ENCODE measurements around the gene ZNHIT2. TPM values are rescaled to one million over a fixed set of nuclear protein-coding genes. Genes with fewer than 3 reads are reported as not detected.

The ZNHIT2 gene
- total and polyA plus RNA-seq, 2 experiments from 2014 or later = 17.7 to 18.1 TPM

- TF ChIP-seq REST (IDR thresholded peaks at IDR 0.05; ENCODE audit: unreplicated experiment) = no peak
- TF ChIP-seq ETS1 (IDR thresholded peaks at IDR 0.05) = peak; percentile 96
- TF ChIP-seq EZH2 (IDR thresholded peaks at IDR 0.05; ENCODE audit: low read depth, unreplicated experiment) = no peak
Measured at GRCh38 chr11:65095974-65096806, 21.3 kb downstream of the ZNHIT2 start, which contains the start of gene VPS51 (continued).

- Histone ChIP-seq H4K20me1 (replicated peaks; ENCODE audit: insufficient read depth) (no peaks in the 10 kb centered on the region; the same call in 1 of the 2 replicates), H3K27ac (ENCODE audit: low read depth) (peak overlapping the region; percentile 68; the same call in 1 of the 2 replicates), H3K27me3 (ENCODE audit: insufficient read depth) (no peaks in the 10 kb centered on the region), H3F3A (replicated peaks; ENCODE audit: low read depth) (0 out of 2 replicates have a peak, but pooled peaks cover 5% of the 10 kb centered on the region), H3K4me3 (peak overlapping the region; percentile 96), H2AFZ (peak overlapping the region; percentile 99), H3K4me1 (ENCODE audit: insufficient read depth) (peaks cover 6% of the 10 kb centered on the region), H3K4me2 (peak overlapping the region; percentile 72; the same call in 1 of the 2 replicates), H3K9me2 (ENCODE audit: insufficient read depth) (no peaks in the 10 kb centered on the region), H3K79me2 (replicated peaks; ENCODE audit: insufficient read depth) (peaks cover 27% of the 10 kb centered on the region), H3K36me3 (ENCODE audit: insufficient read depth) (no peaks in the 10 kb centered on the region; the same call in 1 of the 2 replicates)
- H3K9me3 Mint-ChIP-seq = no peaks in the 10 kb centered on the region
- DNase-seq (ENCODE audit: low spot score) (no peak), ATAC-seq (no peak)
- H3K4me3 Mint-ChIP-seq = peak overlapping the region; percentile 97
- H3K36me3 Mint-ChIP-seq (ENCODE audit: low read depth) = peaks cover 4% of the 10 kb centered on the region; the same call in 2 of the 3 replicates
- peaks cover 6% of the 10 kb centered on the region for H3K27me3 Mint-ChIP-seq (ENCODE audit: insufficient read depth, low read depth, poor library complexity)
- peak overlapping the region; percentile 99 for H3K27ac Mint-ChIP-seq
- H3K4me1 Mint-ChIP-seq = peaks cover 2% of the 10 kb centered on the region; the same call in 2 of the 3 replicates
- no peak for TF ChIP-seq STAT1 (IDR thresholded peaks at IDR 0.05; ENCODE audit: unreplicated experiment)
Measured at GRCh38 chr11:65095427-65095826, 22.1 kb downstream of the ZNHIT2 start.

GRCh38 chr11:65090628-65091027 lies 26.9 kb downstream of the ZNHIT2 start:
- Mint-ChIP-seq H3K27ac (no peak overlapping the region), H3K9me3 (no peaks in the 10 kb centered on the region), H3K4me1 (no peaks in the 10 kb centered on the region), H3K36me3 (ENCODE audit: low read depth) (peaks cover 4% of the 10 kb centered on the region; the same call in 2 of the 3 replicates), H3K27me3 (ENCODE audit: insufficient read depth, low read depth, poor library complexity) (peaks cover 4% of the 10 kb centered on the region), H3K4me3 (no peak overlapping the region)
- Histone ChIP-seq H3K36me3 (ENCODE audit: insufficient read depth) (no peaks in the 10 kb centered on the region), H3K79me2 (replicated peaks; ENCODE audit: insufficient read depth) (no peaks in the 10 kb centered on the region), H2AFZ (no peak overlapping the region), H3F3A (replicated peaks; ENCODE audit: low read depth) (no peaks in the 10 kb centered on the region), H3K9me2 (ENCODE audit: insufficient read depth) (no peaks in the 10 kb centered on the region), H3K4me2 (no peak overlapping the region), H3K27ac (ENCODE audit: low read depth) (no peak overlapping the region), H3K4me3 (no peak overlapping the region), H4K20me1 (replicated peaks; ENCODE audit: insufficient read depth) (no peaks in the 10 kb centered on the region), H3K27me3 (ENCODE audit: insufficient read depth) (no peaks in the 10 kb centered on the region), H3K4me1 (ENCODE audit: insufficient read depth) (no peaks in the 10 kb centered on the region)
- ATAC-seq (no peak), DNase-seq (ENCODE audit: low spot score) (no peak)
- TF ChIP-seq JUNB (IDR thresholded peaks at IDR 0.05; ENCODE audit: unreplicated experiment) (no peak), EZH2phosphoT487 (IDR thresholded peaks at IDR 0.05; ENCODE audit: unreplicated experiment) (no peak), ETS1 (IDR thresholded peaks at IDR 0.05) (no peak), CTCF (conservative IDR thresholded peaks at IDR 0.05; ENCODE audit: low read depth in 2 of 2) (no peak), NANOG (IDR thresholded peaks at IDR 0.05; ENCODE audit: borderline replicate concordance) (no peak), ZNF114 (CRISPR knock-in tag; IDR thresholded peaks at IDR 0.05) (no peak), STAT1 (IDR thresholded peaks at IDR 0.05; ENCODE audit: unreplicated experiment) (no peak), REST (IDR thresholded peaks at IDR 0.05; ENCODE audit: unreplicated experiment) (no peak)

All from GM23338 (cell line).